HepG2 (cell line): ENCODE data around the gene NFIC. TPM values are rescaled to one million over a fixed set of nuclear protein-coding genes. Genes with fewer than 3 reads are reported as not detected.

Experiments used
- ARID5B ChIP-seq: IDR thresholded peaks from 2 replicates; pipeline ENCODE4 v1.4.0; 2020; ENCODE audit warnings: mild to moderate bottlenecking, missing genetic modification reagents
- BCL6 ChIP-seq: IDR thresholded peaks from 2 replicates; pipeline ENCODE4 v1.6.1; 2016; ENCODE audit warnings: missing genetic modification reagents, missing compliant biosample characterization
- ELF3 ChIP-seq: IDR thresholded peaks from 2 replicates; pipeline ENCODE4 v1.6.1; 2016; ENCODE audit warnings: missing genetic modification reagents, missing compliant biosample characterization
- GABPB1 ChIP-seq: IDR thresholded peaks from 2 replicates; pipeline ENCODE4 v1.6.1; 2016; ENCODE audit warnings: mild to moderate bottlenecking, missing genetic modification reagents, moderate library complexity, missing compliant biosample characterization
- GATAD2A ChIP-seq: IDR thresholded peaks from 2 replicates; pipeline ENCODE4 v1.6.1; 2016
- HIC2 ChIP-seq: sonication (generic); formaldehyde crosslinking; IDR thresholded peaks from 2 replicates; pipeline ENCODE4 v1.9.0; 2022; ENCODE audit warnings: low read depth, missing genetic modification reagents
- HNF1B ChIP-seq: sonication (generic); formaldehyde crosslinking; IDR thresholded peaks from 2 replicates; pipeline ENCODE4 v1.5.1; 2020; ENCODE audit warnings: mild to moderate bottlenecking, moderate library complexity, missing genetic modification reagents
- JUN ChIP-seq: sonication (generic); formaldehyde crosslinking; IDR thresholded peaks from 2 replicates; pipeline ENCODE4 v1.4.0; 2020; ENCODE audit warnings: mild to moderate bottlenecking, missing genetic modification reagents
- MEIS1 ChIP-seq: sonication (generic); formaldehyde crosslinking; IDR thresholded peaks from 2 replicates; pipeline ENCODE4 v1.9.0; 2021; ENCODE audit warnings: mild to moderate bottlenecking, missing genetic modification reagents, moderate library complexity, borderline replicate concordance
- PHF5A ChIP-seq: IDR thresholded peaks from one replicate; pipeline ENCODE4 v1.6.1; 2018; ENCODE audit warnings: low read depth, missing genetic modification reagents; ENCODE audit not compliant: unreplicated experiment
- RBFOX2 ChIP-seq: fragments of 200-400 bp; formaldehyde crosslinking; IDR thresholded peaks from 2 replicates; pipeline ENCODE4 v1.6.1; 2017; ENCODE audit warnings: low read depth, mild to moderate bottlenecking, low read length
- SP5 ChIP-seq: IDR thresholded peaks from 2 replicates; pipeline ENCODE4 v1.6.1; 2016; ENCODE audit warnings: low read depth, borderline replicate concordance
- YEATS4 ChIP-seq: sonication (generic); formaldehyde crosslinking; IDR thresholded peaks from 2 replicates; pipeline ENCODE4 v1.4.0; 2020; ENCODE audit warnings: missing genetic modification reagents, borderline replicate concordance
- ZMYM4 ChIP-seq: sonication (generic); formaldehyde crosslinking; IDR thresholded peaks from 2 replicates; pipeline ENCODE4 v1.8.1; 2023; ENCODE audit warnings: mild to moderate bottlenecking, missing genetic modification reagents
- ZNF343 ChIP-seq: sonication (generic); formaldehyde crosslinking; IDR thresholded peaks from 2 replicates; pipeline ENCODE4 v1.4.0; 2020; ENCODE audit warnings: mild to moderate bottlenecking, missing genetic modification reagents
- ZNF414 ChIP-seq: sonication (generic); formaldehyde crosslinking; IDR thresholded peaks from 2 replicates; pipeline ENCODE4 v1.5.0; 2020; ENCODE audit warnings: missing genetic modification reagents
- ZNF510 ChIP-seq: sonication (generic); formaldehyde crosslinking; IDR thresholded peaks from 2 replicates; pipeline ENCODE4 v1.4.0; 2020; ENCODE audit warnings: low read depth, mild to moderate bottlenecking, missing genetic modification reagents
- ZNF558 ChIP-seq: sonication (generic); formaldehyde crosslinking; IDR thresholded peaks from 2 replicates; pipeline ENCODE4 v1.9.0; 2022; ENCODE audit warnings: mild to moderate bottlenecking, missing genetic modification reagents, borderline replicate concordance
- ZNF788 ChIP-seq: sonication (generic); formaldehyde crosslinking; IDR thresholded peaks from 2 replicates; pipeline ENCODE4 v1.5.0; 2020; ENCODE audit warnings: mild to moderate bottlenecking, missing genetic modification reagents, borderline replicate concordance
- polyA plus RNA-seq, 8 experiments: library from polyadenylated mRNA; depleted of rRNA in 3 of 8; stranded (reverse) in 7 of 8; unstranded in 1 of 8; fragments of >200 nt; fragmentation: Illumina TruSeq in 4 of 8; extraction: Trizol in 4 of 8; gene quantifications; 2 replicates each; pipeline versions ENCODE4 v1.2.1 to v1.2.3, GENCODE V29; 2011 to 2016; ENCODE audit warnings: low read depth in 4 of 8, missing spikeins in 1 of 8, mixed read lengths in 1 of 8; ENCODE audit not compliant: insufficient read depth in 1 of 8
- total RNA-seq, 5 experiments: library from RNA; depleted of rRNA; stranded (reverse); fragments of >200 nt; fragmentation: Illumina TruSeq; extraction: Trizol; gene quantifications; 2 replicates each; pipeline ENCODE4 v1.2.3, GENCODE V29; 2016; ENCODE audit warnings: low read depth in 1 of 5

NFIC gene
- total and polyA plus RNA-seq, 2 of the 13 experiments (the other 11 are each of a cell fraction or from before 2014, with no cell fraction given), result 1.3 to 2.5 TPM

GRCh38 chr19:3480383-3481091 is 114.2 kb downstream of the NFIC start, which contains the start of gene SMIM24 (continued):
- no peak for TF ChIP-seq ZNF510 (CRISPR knock-in tag)
- TF ChIP-seq ZNF558 (CRISPR knock-in tag), result peak; percentile 67; the same call in 1 of the 2 replicates
- 0 out of 2 replicates have a peak, but pooled peaks have one; percentile 18 for TF ChIP-seq BCL6
- peak; percentile 46; the same call in 1 of the 2 replicates for TF ChIP-seq GABPB1 (CRISPR knock-in tag)
- TF ChIP-seq ZNF414 (CRISPR knock-in tag), result peak; percentile 44; the same call in 1 of the 2 replicates
- no peak for TF ChIP-seq JUN (CRISPR knock-in tag)
- peak; percentile 68 for TF ChIP-seq RBFOX2
- TF ChIP-seq ELF3 (CRISPR knock-in tag), result peak; percentile 22; the same call in 1 of the 2 replicates
- TF ChIP-seq HNF1B (CRISPR knock-in tag), result peak; percentile 74
- no peak for TF ChIP-seq ZNF343 (CRISPR knock-in tag)
- peak; percentile 81 for TF ChIP-seq PHF5A (CRISPR knock-in tag)
- 0 out of 2 replicates have a peak, but pooled peaks have one; percentile 17 for TF ChIP-seq GATAD2A (CRISPR knock-in tag)
- peak; percentile 18; the same call in 1 of the 2 replicates for TF ChIP-seq ZMYM4
- TF ChIP-seq ARID5B (CRISPR knock-in tag), result peak; percentile 21; the same call in 1 of the 2 replicates
- TF ChIP-seq HIC2 (CRISPR knock-in tag), result peak; percentile 97
- peak; percentile 46; the same call in 1 of the 2 replicates for TF ChIP-seq ZNF788 (CRISPR knock-in tag)
- TF ChIP-seq MEIS1 (CRISPR knock-in tag), result peak; percentile 51; the same call in 1 of the 2 replicates
- peak; percentile 52; the same call in 1 of the 2 replicates for TF ChIP-seq YEATS4
- peak; percentile 57 for TF ChIP-seq SP5 (CRISPR knock-in tag)
